ENCODE measurements around the gene CDK13. TPM values are rescaled to one million over a fixed set of nuclear protein-coding genes. Genes with fewer than 3 reads are reported as not detected.

Gene CDK13
- total RNA-seq, 1 donor from 2014 or later = 68.6 TPM

GRCh38 chr7:40041456-40041855 is 91.4 kb downstream of the CDK13 start:
- DNase-seq (ENCODE audit: low spot score in 2 of 2) = no peak
- no peaks in the 10 kb centered on the region for H3K27me3 ChIP-seq
- H3K36me3 ChIP-seq = peaks cover 6 to 14% of the 10 kb centered on the region in 2 donors
- no peaks in the 10 kb centered on the region for H3K4me1 ChIP-seq
- H3K9me3 ChIP-seq = no peaks in the 10 kb centered on the region
- TF ChIP-seq CTCF (IDR thresholded peaks at IDR 0.05) = no peak
- H3K4me3 ChIP-seq = no peak overlapping the region
- intact Hi-C loops (cut with DNase I) = no loop called here
- H3K27ac ChIP-seq = no peak overlapping the region

DNA sequence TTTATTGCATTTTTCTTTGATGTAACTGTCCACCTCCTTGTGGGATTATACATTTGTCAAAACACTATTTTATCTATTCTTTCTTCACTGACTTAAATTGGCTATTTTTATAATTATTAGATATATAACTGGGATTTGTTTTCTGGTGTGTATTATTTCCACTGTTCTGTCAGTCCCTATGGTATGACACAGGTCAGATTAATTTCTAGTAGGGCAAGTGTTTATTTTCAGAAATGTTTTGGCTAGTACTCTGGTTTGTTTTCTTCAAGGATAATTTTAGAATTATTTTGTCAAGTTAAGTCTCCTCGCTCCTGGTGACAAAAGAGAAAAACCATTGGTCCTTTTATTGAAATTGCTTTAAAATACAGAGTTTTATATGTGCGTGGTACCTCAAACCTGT is 93.1 kb downstream of the CDK13 start:
- Histone ChIP-seq H3K27ac (no peak overlapping the region), H3K4me3 (no peak overlapping the region), H3K4me1 (no peaks in the 10 kb centered on the region), H3K36me3 (peaks cover 6 to 14% of the 10 kb centered on the region in 2 donors), H3K9me3 (no peaks in the 10 kb centered on the region), H3K27me3 (no peaks in the 10 kb centered on the region)
- intact Hi-C loops (cut with DNase I) = no loop called here
- TF ChIP-seq CTCF (IDR thresholded peaks at IDR 0.05) = no peak
- DNase-seq (ENCODE audit: low spot score in 2 of 2) = no peak

GRCh38 chr7:40047661-40048060 is 97.6 kb downstream of the CDK13 start:
- TF ChIP-seq CTCF (IDR thresholded peaks at IDR 0.05) = peak in 1 of 3 experiments; percentile 10
- DNase-seq (ENCODE audit: low spot score in 2 of 2) = no peak
- Histone ChIP-seq H3K4me3 (no peak overlapping the region), H3K27me3 (no peaks in the 10 kb centered on the region), H3K9me3 (no peaks in the 10 kb centered on the region), H3K27ac (no peak overlapping the region), H3K4me1 (no peaks in the 10 kb centered on the region), H3K36me3 (peaks cover 6 to 10% of the 10 kb centered on the region in 2 donors)
- intact Hi-C loops (cut with DNase I) = no loop called here

DNA sequence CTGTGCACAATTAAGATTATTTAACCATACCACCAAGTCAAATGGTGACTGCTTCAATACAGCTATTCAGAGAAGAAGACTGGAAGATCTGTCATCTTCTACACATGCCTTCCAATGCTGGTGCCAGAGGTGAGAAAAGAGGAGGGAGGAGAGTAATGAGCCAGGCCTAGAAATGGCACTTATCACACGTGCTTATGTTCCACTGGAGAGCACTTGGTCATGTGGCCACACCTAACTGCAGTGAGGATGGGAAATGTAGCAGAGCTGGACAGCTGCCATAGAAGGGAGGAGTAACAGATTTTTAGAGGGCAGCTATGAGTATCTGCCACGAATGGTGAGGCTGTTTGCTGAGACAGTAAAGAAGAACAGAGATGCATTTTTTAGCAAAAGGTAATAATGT is 107.2 kb downstream of the CDK13 start:
- H3K27me3 ChIP-seq = no peaks in the 10 kb centered on the region
- no peaks in the 10 kb centered on the region for H3K9me3 ChIP-seq
- no peak for DNase-seq (ENCODE audit: low spot score in 2 of 2)
- H3K4me1 ChIP-seq = no peaks in the 10 kb centered on the region
- no peak overlapping the region for H3K4me3 ChIP-seq
- intact Hi-C loops (cut with DNase I) = no loop called here
- no peak for TF ChIP-seq CTCF (IDR thresholded peaks at IDR 0.05)
- H3K27ac ChIP-seq = no peak overlapping the region
- H3K36me3 ChIP-seq = peaks cover 0 to 5% of the 10 kb centered on the region in 2 donors

- Histone ChIP-seq H3K27me3 (no peaks in the 10 kb centered on the region), H3K4me1 (no peaks in the 10 kb centered on the region), H3K36me3 (peaks cover 0 to 10% of the 10 kb centered on the region in 2 donors), H3K27ac (no peak overlapping the region), H3K4me3 (no peak overlapping the region), H3K9me3 (no peaks in the 10 kb centered on the region)
- intact Hi-C loops (cut with DNase I) = no loop called here
- no peak for DNase-seq (ENCODE audit: low spot score in 2 of 2)
- no peak for TF ChIP-seq CTCF (IDR thresholded peaks at IDR 0.05)
Observed at GRCh38 chr7:40058026-40058425, 108.0 kb downstream of the CDK13 start.

- Histone ChIP-seq H3K4me1 (no peaks in the 10 kb centered on the region), H3K9me3 (no peaks in the 10 kb centered on the region), H3K27me3 (no peaks in the 10 kb centered on the region), H3K27ac (no peak overlapping the region), H3K4me3 (no peak overlapping the region), H3K36me3 (peaks cover 0 to 16% of the 10 kb centered on the region in 2 donors)
- intact Hi-C loops (cut with DNase I) = no loop called here
- no peak for TF ChIP-seq CTCF (IDR thresholded peaks at IDR 0.05)
- no peak for DNase-seq (ENCODE audit: low spot score in 2 of 2)
Observed at GRCh38 chr7:40058636-40059035, 108.6 kb downstream of the CDK13 start.
